ENCODE measurements around the gene RSU1. TPM values are rescaled to one million over a fixed set of nuclear protein-coding genes. Genes with fewer than 3 reads are reported as not detected.

RSU1 gene
- total RNA-seq, 1 donor from 2014 or later, result 118 TPM

DNA sequence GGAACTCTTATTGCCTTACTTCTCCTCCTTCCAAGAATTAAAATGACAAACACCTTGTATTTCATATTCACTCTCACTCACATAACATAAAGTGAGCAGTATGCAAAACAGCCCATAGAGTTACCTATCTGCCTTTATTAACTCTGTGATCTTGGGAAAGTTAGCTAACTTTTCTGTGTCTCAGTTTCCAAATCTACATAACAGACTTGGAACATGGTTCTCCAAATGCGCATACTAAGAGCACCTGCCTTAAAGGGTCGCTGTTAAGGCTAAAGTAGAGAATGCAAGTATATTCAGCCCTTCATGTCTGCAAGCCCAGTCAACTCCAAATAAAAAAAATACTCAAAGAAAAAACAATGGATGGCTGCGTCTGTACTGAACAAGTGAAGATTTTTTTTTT is 173.7 kb downstream of the RSU1 start:
- no peaks in the 10 kb centered on the region for H3K27me3 Mint-ChIP-seq (ENCODE audit: unreplicated experiment)
- TF ChIP-seq, protein P1, sequence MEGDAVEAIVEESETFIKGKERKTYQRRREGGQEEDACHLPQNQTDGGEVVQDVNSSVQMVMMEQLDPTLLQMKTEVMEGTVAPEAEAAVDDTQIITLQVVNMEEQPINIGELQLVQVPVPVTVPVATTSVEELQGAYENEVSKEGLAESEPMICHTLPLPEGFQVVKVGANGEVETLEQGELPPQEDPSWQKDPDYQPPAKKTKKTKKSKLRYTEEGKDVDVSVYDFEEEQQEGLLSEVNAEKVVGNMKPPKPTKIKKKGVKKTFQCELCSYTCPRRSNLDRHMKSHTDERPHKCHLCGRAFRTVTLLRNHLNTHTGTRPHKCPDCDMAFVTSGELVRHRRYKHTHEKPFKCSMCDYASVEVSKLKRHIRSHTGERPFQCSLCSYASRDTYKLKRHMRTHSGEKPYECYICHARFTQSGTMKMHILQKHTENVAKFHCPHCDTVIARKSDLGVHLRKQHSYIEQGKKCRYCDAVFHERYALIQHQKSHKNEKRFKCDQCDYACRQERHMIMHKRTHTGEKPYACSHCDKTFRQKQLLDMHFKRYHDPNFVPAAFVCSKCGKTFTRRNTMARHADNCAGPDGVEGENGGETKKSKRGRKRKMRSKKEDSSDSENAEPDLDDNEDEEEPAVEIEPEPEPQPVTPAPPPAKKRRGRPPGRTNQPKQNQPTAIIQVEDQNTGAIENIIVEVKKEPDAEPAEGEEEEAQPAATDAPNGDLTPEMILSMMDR (IDR thresholded peaks at IDR 0.05; ENCODE audit: unreplicated experiment), result no peak
- no peaks in the 10 kb centered on the region for H3K36me3 Mint-ChIP-seq (ENCODE audit: low read depth, unreplicated experiment)
- no peaks in the 10 kb centered on the region for H3K9me3 Mint-ChIP-seq (ENCODE audit: unreplicated experiment)
- H3K27ac Mint-ChIP-seq (ENCODE audit: unreplicated experiment), result no peak overlapping the region
- no peak for DNase-seq (ENCODE audit: low spot score)
- no peak overlapping the region for H3K4me3 Mint-ChIP-seq (ENCODE audit: unreplicated experiment)
- no peaks in the 10 kb centered on the region for H3K4me1 Mint-ChIP-seq (ENCODE audit: unreplicated experiment)

DNA sequence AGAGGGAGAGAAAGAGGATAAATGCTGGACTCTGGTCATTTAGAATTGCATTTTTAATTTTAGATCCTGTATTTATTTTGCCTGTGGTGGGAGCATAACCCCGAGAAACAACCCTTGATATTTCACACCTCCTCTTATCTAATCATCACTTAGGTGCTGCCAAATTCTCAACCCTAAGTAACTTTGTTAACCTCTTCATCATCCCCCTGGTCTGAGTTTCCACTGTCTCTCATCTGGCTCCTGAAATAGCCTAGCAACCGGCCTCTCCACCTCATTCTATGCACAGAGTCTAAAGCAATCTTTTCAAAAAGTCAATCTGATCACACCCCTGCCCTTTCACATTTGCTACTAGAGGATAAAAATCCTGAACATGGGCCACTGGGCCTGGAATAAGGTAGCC is 177.1 kb downstream of the RSU1 start:
- TF ChIP-seq, protein P1 (IDR thresholded peaks at IDR 0.05; ENCODE audit: unreplicated experiment), result no peak
- no peak overlapping the region for H3K4me3 Mint-ChIP-seq (ENCODE audit: unreplicated experiment)
- H3K9me3 Mint-ChIP-seq (ENCODE audit: unreplicated experiment), result no peaks in the 10 kb centered on the region
- H3K27ac Mint-ChIP-seq (ENCODE audit: unreplicated experiment), result no peak overlapping the region
- no peak for DNase-seq (ENCODE audit: low spot score)
- no peaks in the 10 kb centered on the region for H3K4me1 Mint-ChIP-seq (ENCODE audit: unreplicated experiment)
- no peaks in the 10 kb centered on the region for H3K27me3 Mint-ChIP-seq (ENCODE audit: unreplicated experiment)
- H3K36me3 Mint-ChIP-seq (ENCODE audit: low read depth, unreplicated experiment), result no peaks in the 10 kb centered on the region

DNA sequence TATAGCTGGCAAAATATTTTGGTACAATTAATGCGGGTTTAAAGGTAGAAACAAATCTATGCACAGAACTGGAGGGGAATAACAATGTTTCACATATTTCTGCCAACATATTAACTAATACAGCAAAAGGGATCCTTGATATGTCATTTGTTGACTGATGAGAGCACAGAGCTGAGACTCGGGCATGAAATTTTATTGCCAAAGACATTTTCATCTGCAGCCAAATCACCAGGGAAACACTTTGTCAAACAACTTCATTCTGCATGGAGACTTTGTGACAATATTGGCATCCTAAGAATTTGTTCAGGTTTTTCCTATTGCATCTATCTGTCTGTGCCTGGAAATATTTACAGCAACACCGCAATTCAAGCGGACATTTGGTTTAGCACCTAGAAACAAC is 177.8 kb downstream of the RSU1 start:
- TF ChIP-seq, protein P1 (IDR thresholded peaks at IDR 0.05; ENCODE audit: unreplicated experiment), result no peak
- H3K4me3 Mint-ChIP-seq (ENCODE audit: unreplicated experiment), result no peak overlapping the region
- no peaks in the 10 kb centered on the region for H3K36me3 Mint-ChIP-seq (ENCODE audit: low read depth, unreplicated experiment)
- no peaks in the 10 kb centered on the region for H3K27me3 Mint-ChIP-seq (ENCODE audit: unreplicated experiment)
- no peak overlapping the region for H3K27ac Mint-ChIP-seq (ENCODE audit: unreplicated experiment)
- DNase-seq (ENCODE audit: low spot score), result no peak
- no peaks in the 10 kb centered on the region for H3K9me3 Mint-ChIP-seq (ENCODE audit: unreplicated experiment)
- H3K4me1 Mint-ChIP-seq (ENCODE audit: unreplicated experiment), result no peaks in the 10 kb centered on the region

DNA sequence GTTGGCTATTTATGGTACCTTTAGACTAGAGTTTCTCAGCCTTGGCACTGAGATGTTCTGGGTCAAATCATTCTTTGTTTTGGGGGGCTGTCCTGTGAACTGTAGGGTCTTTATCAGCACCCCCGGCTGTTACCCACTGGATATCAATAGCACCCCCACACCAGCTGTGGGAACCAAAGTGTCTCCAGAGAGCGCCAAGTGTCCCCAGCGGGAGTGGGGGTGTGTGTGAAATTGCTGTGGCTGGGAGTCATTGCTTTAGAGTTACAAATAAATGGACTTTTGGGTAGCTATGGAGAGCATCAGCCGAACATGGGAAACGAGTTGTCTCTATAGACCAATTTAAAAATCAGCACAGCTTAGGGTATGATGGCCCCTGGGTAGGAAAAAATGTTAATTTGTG is 184.2 kb downstream of the RSU1 start:
- H3K4me1 Mint-ChIP-seq (ENCODE audit: unreplicated experiment), result no peaks in the 10 kb centered on the region
- no peak for DNase-seq (ENCODE audit: low spot score)
- H3K36me3 Mint-ChIP-seq (ENCODE audit: low read depth, unreplicated experiment), result no peaks in the 10 kb centered on the region
- H3K9me3 Mint-ChIP-seq (ENCODE audit: unreplicated experiment), result no peaks in the 10 kb centered on the region
- no peak overlapping the region for H3K4me3 Mint-ChIP-seq (ENCODE audit: unreplicated experiment)
- no peaks in the 10 kb centered on the region for H3K27me3 Mint-ChIP-seq (ENCODE audit: unreplicated experiment)
- H3K27ac Mint-ChIP-seq (ENCODE audit: unreplicated experiment), result no peak overlapping the region
- TF ChIP-seq, protein P1 (IDR thresholded peaks at IDR 0.05; ENCODE audit: unreplicated experiment), result no peak

DNA sequence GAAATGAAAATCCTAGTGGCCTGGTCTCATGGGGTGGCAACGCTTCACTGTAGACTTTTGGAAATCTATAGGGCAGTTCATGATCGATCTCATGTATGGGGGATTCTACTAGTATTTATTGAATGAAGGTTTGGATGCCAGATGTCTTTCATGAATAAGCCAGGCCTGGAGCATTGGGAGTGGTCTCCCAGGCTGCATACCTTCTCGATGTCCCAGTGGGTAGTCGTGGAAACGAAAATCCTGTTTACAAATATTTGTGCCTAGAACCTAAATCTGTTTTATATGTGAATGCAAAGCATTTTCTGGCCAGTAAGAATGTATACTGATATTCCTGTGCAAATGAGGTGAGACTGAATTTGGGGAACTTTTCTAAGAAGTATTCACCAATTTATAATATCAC is 190.5 kb downstream of the RSU1 start:
- peaks cover 1% of the 10 kb centered on the region for H3K27me3 Mint-ChIP-seq (ENCODE audit: unreplicated experiment)
- no peak for DNase-seq (ENCODE audit: low spot score)
- peaks cover 4% of the 10 kb centered on the region for H3K36me3 Mint-ChIP-seq (ENCODE audit: low read depth, unreplicated experiment)
- no peak overlapping the region for H3K4me3 Mint-ChIP-seq (ENCODE audit: unreplicated experiment)
- TF ChIP-seq, protein P1 (IDR thresholded peaks at IDR 0.05; ENCODE audit: unreplicated experiment), result no peak
- H3K4me1 Mint-ChIP-seq (ENCODE audit: unreplicated experiment), result peaks cover 2% of the 10 kb centered on the region
- no peaks in the 10 kb centered on the region for H3K9me3 Mint-ChIP-seq (ENCODE audit: unreplicated experiment)
- H3K27ac Mint-ChIP-seq (ENCODE audit: unreplicated experiment), result peak overlapping the region; percentile 22
